ENCODE data around the gene FREY1. TPM values are rescaled to one million over a fixed set of nuclear protein-coding genes. Genes with fewer than 3 reads are reported as not detected.

FREY1 gene
- total RNA-seq, 4 donors from 2014 or later, result 0.91 to 2.3 TPM; not detected in 2

DNA sequence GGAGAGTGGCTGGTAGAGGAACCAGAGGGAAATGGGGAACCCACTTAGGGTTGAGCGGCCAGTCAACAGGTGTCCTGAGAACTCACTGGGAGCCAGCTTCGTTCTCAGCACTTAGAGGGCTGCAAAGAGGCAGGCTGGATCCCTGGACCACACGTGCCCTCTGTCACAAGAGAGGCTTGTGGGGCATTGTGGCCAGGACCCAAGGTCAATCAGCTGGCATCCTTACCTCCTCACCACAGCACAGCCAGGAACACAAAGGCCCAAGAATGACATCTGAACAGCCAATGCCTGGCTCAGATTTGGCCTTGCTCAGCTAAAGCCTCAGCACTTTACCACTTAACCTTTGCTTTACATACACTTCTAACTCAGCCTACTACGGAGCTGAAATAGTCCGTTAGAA, 14.2 kb downstream of the FREY1 start:
- no peak for DNase-seq (ENCODE audit: low spot score in 2 of 2)
- TF ChIP-seq POLR2A (IDR thresholded peaks at IDR 0.05), result no peak
- TF ChIP-seq, protein P1, sequence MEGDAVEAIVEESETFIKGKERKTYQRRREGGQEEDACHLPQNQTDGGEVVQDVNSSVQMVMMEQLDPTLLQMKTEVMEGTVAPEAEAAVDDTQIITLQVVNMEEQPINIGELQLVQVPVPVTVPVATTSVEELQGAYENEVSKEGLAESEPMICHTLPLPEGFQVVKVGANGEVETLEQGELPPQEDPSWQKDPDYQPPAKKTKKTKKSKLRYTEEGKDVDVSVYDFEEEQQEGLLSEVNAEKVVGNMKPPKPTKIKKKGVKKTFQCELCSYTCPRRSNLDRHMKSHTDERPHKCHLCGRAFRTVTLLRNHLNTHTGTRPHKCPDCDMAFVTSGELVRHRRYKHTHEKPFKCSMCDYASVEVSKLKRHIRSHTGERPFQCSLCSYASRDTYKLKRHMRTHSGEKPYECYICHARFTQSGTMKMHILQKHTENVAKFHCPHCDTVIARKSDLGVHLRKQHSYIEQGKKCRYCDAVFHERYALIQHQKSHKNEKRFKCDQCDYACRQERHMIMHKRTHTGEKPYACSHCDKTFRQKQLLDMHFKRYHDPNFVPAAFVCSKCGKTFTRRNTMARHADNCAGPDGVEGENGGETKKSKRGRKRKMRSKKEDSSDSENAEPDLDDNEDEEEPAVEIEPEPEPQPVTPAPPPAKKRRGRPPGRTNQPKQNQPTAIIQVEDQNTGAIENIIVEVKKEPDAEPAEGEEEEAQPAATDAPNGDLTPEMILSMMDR (IDR thresholded peaks at IDR 0.05), result no peak
- whole genome bisulfite sequencing, 2 donors, result 85 to 87% methylated on average over 5 of the region's 5 CpGs
- no peak overlapping the region for H3K4me3 ChIP-seq (ENCODE audit: low read depth, poor library complexity, severe bottlenecking)
- intact Hi-C loops (cut with DNase I; ENCODE audit: low total_unique reads), result no loop called here

- intact Hi-C loops (cut with DNase I; ENCODE audit: low total_unique reads), result no loop called here
- TF ChIP-seq, protein P1 (IDR thresholded peaks at IDR 0.05), result no peak
- DNase-seq (ENCODE audit: low spot score in 2 of 2), result no peak
- no peak overlapping the region for H3K4me3 ChIP-seq (ENCODE audit: low read depth, poor library complexity, severe bottlenecking)
- 75 to 78% methylated on average over 9 of the region's 9 CpGs for WGBS, 2 donors
Measured at GRCh38 chr11:45890886-45891550, 16.1 kb downstream of the FREY1 start.

DNA sequence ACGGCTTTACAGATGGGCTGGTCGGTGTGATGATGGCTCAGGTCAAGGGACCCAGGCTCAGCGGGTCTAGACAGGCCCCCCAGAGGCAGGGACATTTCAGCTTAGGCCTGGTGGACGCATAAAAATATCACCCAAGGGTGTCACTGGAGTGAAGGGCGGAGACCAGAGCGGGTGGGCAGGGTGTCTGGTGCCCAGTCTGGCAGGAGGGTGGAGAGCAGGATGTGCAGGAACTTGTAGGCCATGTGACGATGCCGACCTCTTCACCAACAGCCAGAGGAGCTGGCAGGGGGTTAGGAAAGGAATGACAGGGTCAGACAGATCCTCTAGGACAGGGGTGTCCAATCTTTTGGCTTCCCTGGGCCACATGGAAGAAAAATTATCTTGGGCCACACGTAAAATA, 17.1 kb downstream of the FREY1 start:
- intact Hi-C loops (cut with DNase I; ENCODE audit: low total_unique reads), result no loop called here
- 78 to 79% methylated on average over 9 of the region's 9 CpGs for WGBS, 2 donors
- no peak overlapping the region for H3K4me3 ChIP-seq (ENCODE audit: low read depth, poor library complexity, severe bottlenecking)
- DNase-seq (ENCODE audit: low spot score in 2 of 2), result no peak
- TF ChIP-seq, protein P1 (IDR thresholded peaks at IDR 0.05), result no peak
- TF ChIP-seq POLR2A (IDR thresholded peaks at IDR 0.05), result no peak

DNA sequence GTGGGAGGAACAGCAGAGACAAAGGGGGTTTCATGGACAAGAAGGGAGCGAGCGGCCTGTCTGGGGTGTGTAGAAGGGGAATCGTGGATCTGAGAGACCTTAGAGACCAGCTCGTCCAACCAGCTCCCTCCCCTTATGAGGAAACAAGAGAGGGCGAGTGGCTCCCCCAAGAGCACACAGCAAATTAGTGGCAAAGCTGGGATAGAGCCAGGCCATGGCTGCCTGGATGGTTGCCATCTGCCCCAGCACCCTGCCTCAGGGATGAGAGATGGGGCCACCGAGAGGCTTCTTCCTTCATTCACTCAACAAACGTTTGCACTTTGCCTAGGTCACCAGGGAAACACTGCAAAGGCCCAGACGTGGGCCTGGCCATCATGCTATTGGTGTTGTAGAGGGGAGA, 17.5 kb downstream of the FREY1 start:
- WGBS, 2 donors, result 81 to 84% methylated on average over 8 of the region's 8 CpGs
- DNase-seq (ENCODE audit: low spot score in 2 of 2), result no peak
- intact Hi-C loops (cut with DNase I; ENCODE audit: low total_unique reads), result no loop called here
- TF ChIP-seq, protein P1 (IDR thresholded peaks at IDR 0.05), result no peak
- no peak for TF ChIP-seq POLR2A (IDR thresholded peaks at IDR 0.05)
- H3K4me3 ChIP-seq (ENCODE audit: low read depth, poor library complexity, severe bottlenecking), result no peak overlapping the region

GRCh38 chr11:45887587-45887986, 19.5 kb downstream of the FREY1 start:
- no peak overlapping the region for H3K4me3 ChIP-seq (ENCODE audit: low read depth, poor library complexity, severe bottlenecking)
- DNase-seq (ENCODE audit: low spot score in 2 of 2), result no peak
- 84 to 88% methylated on average over 10 of the region's 10 CpGs for WGBS, 2 donors
- TF ChIP-seq, protein P1 (IDR thresholded peaks at IDR 0.05), result no peak
- no peak for TF ChIP-seq POLR2A (IDR thresholded peaks at IDR 0.05)
- intact Hi-C loops (cut with DNase I; ENCODE audit: low total_unique reads), result no loop called here
